K562 (cell line): ENCODE data around the gene TRIM38. TPM values are rescaled to one million over a fixed set of nuclear protein-coding genes. Genes with fewer than 3 reads are reported as not detected.

Experiments used
- BHLHE40 ChIP-seq: IDR thresholded peaks from 2 replicates; pipeline ENCODE4 v1.6.1; 2011; ENCODE audit warnings: low read length, improper control_type of control experiment
- CUX1 ChIP-seq: fragments of 200-800 bp; sonication (Bioruptor generic); IDR thresholded peaks from 2 replicates; pipeline ENCODE4 v1.6.1; 2016; ENCODE audit warnings: missing genetic modification characterization, missing compliant biosample characterization
- ELF4 ChIP-seq: fragments of 450-650 bp; formaldehyde crosslinking; IDR thresholded peaks from 2 replicates; pipeline ENCODE4 v1.4.0; 2022; ENCODE audit warnings: missing genetic modification characterization
- FOSL1 ChIP-seq: fragments of 200-800 bp; sonication (Bioruptor generic); conservative IDR thresholded peaks from 2 replicates; pipeline ENCODE4 v1.6.1; 2016; ENCODE audit warnings: missing genetic modification characterization, missing compliant biosample characterization
- HMGXB4 ChIP-seq: sonication (generic); formaldehyde crosslinking; IDR thresholded peaks from 2 replicates; pipeline ENCODE4 v1.8.1; 2023; ENCODE audit warnings: mild to moderate bottlenecking, missing genetic modification reagents
- NR2C2 ChIP-seq, 2 experiments: fragments of 200-800 bp in 1 of 2; sonication (Bioruptor generic) in 1 of 2; sonication (generic) in 1 of 2; formaldehyde crosslinking in 1 of 2; IDR thresholded peaks; 2 replicates each; pipeline versions ENCODE4 v1.6.1 to v1.8.0; 2016 to 2022; ENCODE audit warnings: mild to moderate bottlenecking in 1 of 2, missing compliant biosample characterization in 1 of 2, missing genetic modification characterization in 1 of 2, missing genetic modification reagents in 1 of 2
- OTX1 ChIP-seq: fragments of 450-650 bp; formaldehyde crosslinking; IDR thresholded peaks from 2 replicates; pipeline ENCODE4 v1.4.0; 2022; ENCODE audit warnings: mild to moderate bottlenecking
- POLR2AphosphoS5 ChIP-seq: IDR thresholded peaks from 2 replicates; pipeline ENCODE4 v1.6.1; 2011; ENCODE audit warnings: mild to moderate bottlenecking, low read depth, low read length, moderate library complexity; ENCODE audit not compliant: control insufficient read depth, insufficient read depth
- RBM22 ChIP-seq: fragments of 200-400 bp; formaldehyde crosslinking; IDR thresholded peaks from 2 replicates; pipeline ENCODE4 v1.6.1; 2018; ENCODE audit warnings: low read length, low read depth; ENCODE audit not compliant: poor library complexity, severe bottlenecking
- TCF3 ChIP-seq: sonication (generic); formaldehyde crosslinking; IDR thresholded peaks from 2 replicates; pipeline ENCODE4 v1.4.0; 2020; ENCODE audit warnings: mild to moderate bottlenecking, missing genetic modification reagents
- polyA plus RNA-seq, 8 experiments: library from polyadenylated mRNA; depleted of rRNA in 4 of 8; stranded (reverse) in 5 of 8; unstranded in 3 of 8; fragments of >200 nt; fragmentation: Nextera tagmentation in 2 of 8; fragmentation: Illumina TruSeq in 1 of 8; extraction: Ambion mirVana in 2 of 8; extraction: Trizol in 1 of 8; gene quantifications; 2 replicates each; pipeline versions ENCODE4 v1.2.1 to v1.2.3, GENCODE V29; 2011 to 2014; ENCODE audit warnings: inconsistent platforms in 1 of 8, missing spikeins in 1 of 8
- total RNA-seq, 7 experiments: library from RNA; depleted of rRNA in 6 of 7; stranded (reverse); fragments of >200 nt in 6 of 7; fragmentation: Illumina TruSeq in 2 of 7; extraction: Trizol in 2 of 7; gene quantifications; 2 replicates each; pipeline versions ENCODE4 v1.2.1 to v1.2.3, GENCODE V29; 2011 to 2021; ENCODE audit warnings: low replicate concordance in 1 of 7
- TF ChIP-seq, protein P1 (sequence below): fragments of 250-450 bp; sonication (Bioruptor Pico); IDR thresholded peaks from 2 replicates; pipeline ENCODE4 v1.8.0; 2022; ENCODE audit warnings: moderate library complexity, mild to moderate bottlenecking, inconsistent platforms

TRIM38 gene
- total and polyA plus RNA-seq, 9 of the 15 experiments (the other 6 are each of a cell fraction or from before 2014, with no cell fraction given), result 1.7 to 6.7 (median 6.3) TPM

DNA sequence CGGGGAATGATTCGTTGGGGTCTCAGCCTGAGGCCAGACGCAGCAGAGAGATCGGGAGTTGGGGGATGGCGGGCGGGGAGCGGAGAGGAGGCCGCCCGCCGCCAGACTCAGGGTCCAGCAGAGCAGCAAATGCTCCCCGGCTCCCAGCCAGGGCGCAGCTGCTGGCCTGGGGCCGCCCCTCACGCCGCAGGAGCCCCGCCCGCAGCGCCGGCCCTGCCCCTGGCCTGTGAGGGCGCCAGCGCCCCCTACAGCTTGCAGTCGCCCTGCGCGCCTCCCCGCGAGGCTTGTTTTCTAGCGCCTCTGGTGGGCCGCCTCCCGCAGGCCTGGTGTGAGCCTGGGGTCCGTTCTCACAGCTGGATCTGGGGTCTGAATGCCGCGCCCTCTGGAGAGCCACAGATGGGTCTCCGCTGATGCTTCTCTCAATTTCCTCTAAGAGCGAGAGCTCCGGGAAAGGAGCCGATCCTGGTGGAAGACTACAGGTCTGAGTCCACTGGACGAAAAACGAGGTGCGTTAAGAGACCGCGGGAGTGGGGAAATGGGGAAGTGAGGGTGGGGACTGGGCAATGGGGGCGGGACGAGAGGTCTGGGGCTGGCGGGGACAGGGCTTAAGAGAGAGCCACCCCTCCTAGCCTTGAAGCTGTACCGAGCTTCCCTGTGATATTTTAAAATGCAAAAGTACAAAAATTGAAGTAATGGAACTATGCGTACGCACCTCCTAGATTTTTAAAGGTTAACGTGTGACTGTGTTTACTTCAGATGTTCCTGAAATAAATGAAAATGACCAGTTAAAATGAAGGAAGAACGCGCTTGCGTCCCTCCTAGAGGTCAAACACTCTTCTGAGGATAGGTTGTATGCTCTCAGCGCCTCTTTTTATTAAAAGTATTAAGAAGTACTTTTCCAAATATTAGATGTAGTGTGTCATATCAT is 30.1 kb downstream of the TRIM38 start (continued):
- TF ChIP-seq FOSL1 (tag) (peak; percentile 59), CUX1 (CRISPR knock-in tag) (no peak), HMGXB4 (CRISPR knock-in tag) (peak; percentile 98), ELF4 (CRISPR knock-in tag) (0 out of 2 replicates have a peak, but pooled peaks have one; percentile 7), BHLHE40 (peak; percentile 68), RBM22 (peak; percentile 86), POLR2AphosphoS5 (peak; percentile 64), TCF3 (CRISPR knock-in tag) (peak; percentile 51; the same call in 1 of the 2 replicates), OTX1 (CRISPR knock-in tag) (no peak), NR2C2 (CRISPR knock-in tag; IDR thresholded peaks at IDR 0.05) (peak; percentile 56; the same call in 1 of the 2 replicates), NR2C2 (tag; IDR thresholded peaks at IDR 0.05) (peak; percentile 72)
- TF ChIP-seq, protein P1, sequence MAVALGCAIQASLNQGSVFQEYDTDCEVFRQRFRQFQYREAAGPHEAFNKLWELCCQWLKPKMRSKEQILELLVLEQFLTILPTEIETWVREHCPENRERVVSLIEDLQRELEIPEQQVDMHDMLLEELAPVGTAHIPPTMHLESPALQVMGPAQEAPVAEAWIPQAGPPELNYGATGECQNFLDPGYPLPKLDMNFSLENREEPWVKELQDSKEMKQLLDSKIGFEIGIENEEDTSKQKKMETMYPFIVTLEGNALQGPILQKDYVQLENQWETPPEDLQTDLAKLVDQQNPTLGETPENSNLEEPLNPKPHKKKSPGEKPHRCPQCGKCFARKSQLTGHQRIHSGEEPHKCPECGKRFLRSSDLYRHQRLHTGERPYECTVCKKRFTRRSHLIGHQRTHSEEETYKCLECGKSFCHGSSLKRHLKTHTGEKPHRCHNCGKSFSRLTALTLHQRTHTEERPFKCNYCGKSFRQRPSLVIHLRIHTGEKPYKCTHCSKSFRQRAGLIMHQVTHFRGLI (CRISPR knock-in tag), result no peak
